H1 (cell line): ENCODE data around the gene GRM7. TPM values are rescaled to one million over a fixed set of nuclear protein-coding genes. Genes with fewer than 3 reads are reported as not detected.

Experiments
- KDM1A ChIP-seq: fragments of 200-600, 300-600 bp; sonication (generic); IDR thresholded peaks from 2 replicates; pipeline ENCODE4 v1.7.1; 2016; ENCODE audit warnings: mild to moderate bottlenecking, low read length, borderline replicate concordance
- MAFK ChIP-seq: IDR thresholded peaks from 2 replicates; pipeline ENCODE4 v1.6.1; 2012; ENCODE audit warnings: low read depth, mild to moderate bottlenecking, improper control_type of control experiment, low read length
- RFX5 ChIP-seq: IDR thresholded peaks from 2 replicates; pipeline ENCODE4 v1.6.1; 2011; ENCODE audit warnings: low read depth, low read length, improper control_type of control experiment, borderline replicate concordance
- SIRT6 ChIP-seq: IDR thresholded peaks from one replicate; pipeline ENCODE4 v1.7.1; 2012; ENCODE audit warnings: low read length, inconsistent platforms
- TBP ChIP-seq: IDR thresholded peaks from 2 replicates; pipeline ENCODE4 v1.6.1; 2011; ENCODE audit warnings: low read depth, low read length, improper control_type of control experiment
- polyA plus RNA-seq, 7 experiments: library from polyadenylated mRNA; depleted of rRNA in 3 of 7; stranded (reverse) in 5 of 7; unstranded in 2 of 7; fragments of >200 nt in 5 of 7; fragments of 200-250 nt in 2 of 7; gene quantifications; 1 replicate in 5 of 7; 2 replicates in 1 of 7; 4 replicates in 1 of 7; pipeline versions ENCODE4 v1.2.1 to v1.2.3, GENCODE V29; 2011 to 2013; ENCODE audit warnings: missing spikeins in 2 of 7, mixed read lengths in 2 of 7
- total RNA-seq: library from RNA; stranded (reverse); fragmentation: NEBNext Ultra II Directional; extraction: Animal tissue kit (Norgen Biotek cat#: 25700); gene quantifications from 2 replicates; pipeline ENCODE4 v1.2.1, GENCODE V29; 2021
- TF ChIP-seq, protein P1 (sequence below): fragments of 300-600 bp; sonication (generic); IDR thresholded peaks from 2 replicates; pipeline ENCODE4 v1.7.1; 2012; ENCODE audit warnings: low read length, moderate library complexity, mild to moderate bottlenecking, inconsistent platforms; ENCODE audit not compliant: insufficient replicate concordance
- TF ChIP-seq, protein P2 (sequence below): IDR thresholded peaks from 2 replicates; pipeline ENCODE4 v1.6.1; 2012; ENCODE audit warnings: low read length, inconsistent platforms

Gene GRM7
- total and polyA plus RNA-seq, 2 of the 8 experiments (the other 6 are each of a cell fraction or from before 2014, with no cell fraction given): 0.17 to 0.24 TPM

DNA sequence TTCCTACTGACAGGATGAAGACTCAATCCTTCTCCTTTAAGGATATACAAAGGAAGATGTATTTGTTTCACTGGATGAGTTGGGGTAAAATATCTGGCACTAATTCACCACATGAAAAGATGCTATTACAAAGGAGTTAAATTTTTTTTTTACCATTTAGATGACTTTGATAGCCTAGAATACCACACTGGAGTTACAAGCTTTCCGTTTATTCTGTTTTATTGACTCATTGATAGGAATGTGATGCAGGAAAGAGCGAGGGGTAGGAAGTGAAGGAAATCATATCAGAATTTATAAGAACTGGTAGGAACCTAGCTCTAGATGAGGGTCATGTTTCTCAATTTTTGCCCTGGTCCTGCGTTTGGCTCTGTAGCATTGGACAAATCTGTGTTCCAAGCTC is 427.2 kb downstream of the GRM7 start (continued):
- TF ChIP-seq, protein P1, sequence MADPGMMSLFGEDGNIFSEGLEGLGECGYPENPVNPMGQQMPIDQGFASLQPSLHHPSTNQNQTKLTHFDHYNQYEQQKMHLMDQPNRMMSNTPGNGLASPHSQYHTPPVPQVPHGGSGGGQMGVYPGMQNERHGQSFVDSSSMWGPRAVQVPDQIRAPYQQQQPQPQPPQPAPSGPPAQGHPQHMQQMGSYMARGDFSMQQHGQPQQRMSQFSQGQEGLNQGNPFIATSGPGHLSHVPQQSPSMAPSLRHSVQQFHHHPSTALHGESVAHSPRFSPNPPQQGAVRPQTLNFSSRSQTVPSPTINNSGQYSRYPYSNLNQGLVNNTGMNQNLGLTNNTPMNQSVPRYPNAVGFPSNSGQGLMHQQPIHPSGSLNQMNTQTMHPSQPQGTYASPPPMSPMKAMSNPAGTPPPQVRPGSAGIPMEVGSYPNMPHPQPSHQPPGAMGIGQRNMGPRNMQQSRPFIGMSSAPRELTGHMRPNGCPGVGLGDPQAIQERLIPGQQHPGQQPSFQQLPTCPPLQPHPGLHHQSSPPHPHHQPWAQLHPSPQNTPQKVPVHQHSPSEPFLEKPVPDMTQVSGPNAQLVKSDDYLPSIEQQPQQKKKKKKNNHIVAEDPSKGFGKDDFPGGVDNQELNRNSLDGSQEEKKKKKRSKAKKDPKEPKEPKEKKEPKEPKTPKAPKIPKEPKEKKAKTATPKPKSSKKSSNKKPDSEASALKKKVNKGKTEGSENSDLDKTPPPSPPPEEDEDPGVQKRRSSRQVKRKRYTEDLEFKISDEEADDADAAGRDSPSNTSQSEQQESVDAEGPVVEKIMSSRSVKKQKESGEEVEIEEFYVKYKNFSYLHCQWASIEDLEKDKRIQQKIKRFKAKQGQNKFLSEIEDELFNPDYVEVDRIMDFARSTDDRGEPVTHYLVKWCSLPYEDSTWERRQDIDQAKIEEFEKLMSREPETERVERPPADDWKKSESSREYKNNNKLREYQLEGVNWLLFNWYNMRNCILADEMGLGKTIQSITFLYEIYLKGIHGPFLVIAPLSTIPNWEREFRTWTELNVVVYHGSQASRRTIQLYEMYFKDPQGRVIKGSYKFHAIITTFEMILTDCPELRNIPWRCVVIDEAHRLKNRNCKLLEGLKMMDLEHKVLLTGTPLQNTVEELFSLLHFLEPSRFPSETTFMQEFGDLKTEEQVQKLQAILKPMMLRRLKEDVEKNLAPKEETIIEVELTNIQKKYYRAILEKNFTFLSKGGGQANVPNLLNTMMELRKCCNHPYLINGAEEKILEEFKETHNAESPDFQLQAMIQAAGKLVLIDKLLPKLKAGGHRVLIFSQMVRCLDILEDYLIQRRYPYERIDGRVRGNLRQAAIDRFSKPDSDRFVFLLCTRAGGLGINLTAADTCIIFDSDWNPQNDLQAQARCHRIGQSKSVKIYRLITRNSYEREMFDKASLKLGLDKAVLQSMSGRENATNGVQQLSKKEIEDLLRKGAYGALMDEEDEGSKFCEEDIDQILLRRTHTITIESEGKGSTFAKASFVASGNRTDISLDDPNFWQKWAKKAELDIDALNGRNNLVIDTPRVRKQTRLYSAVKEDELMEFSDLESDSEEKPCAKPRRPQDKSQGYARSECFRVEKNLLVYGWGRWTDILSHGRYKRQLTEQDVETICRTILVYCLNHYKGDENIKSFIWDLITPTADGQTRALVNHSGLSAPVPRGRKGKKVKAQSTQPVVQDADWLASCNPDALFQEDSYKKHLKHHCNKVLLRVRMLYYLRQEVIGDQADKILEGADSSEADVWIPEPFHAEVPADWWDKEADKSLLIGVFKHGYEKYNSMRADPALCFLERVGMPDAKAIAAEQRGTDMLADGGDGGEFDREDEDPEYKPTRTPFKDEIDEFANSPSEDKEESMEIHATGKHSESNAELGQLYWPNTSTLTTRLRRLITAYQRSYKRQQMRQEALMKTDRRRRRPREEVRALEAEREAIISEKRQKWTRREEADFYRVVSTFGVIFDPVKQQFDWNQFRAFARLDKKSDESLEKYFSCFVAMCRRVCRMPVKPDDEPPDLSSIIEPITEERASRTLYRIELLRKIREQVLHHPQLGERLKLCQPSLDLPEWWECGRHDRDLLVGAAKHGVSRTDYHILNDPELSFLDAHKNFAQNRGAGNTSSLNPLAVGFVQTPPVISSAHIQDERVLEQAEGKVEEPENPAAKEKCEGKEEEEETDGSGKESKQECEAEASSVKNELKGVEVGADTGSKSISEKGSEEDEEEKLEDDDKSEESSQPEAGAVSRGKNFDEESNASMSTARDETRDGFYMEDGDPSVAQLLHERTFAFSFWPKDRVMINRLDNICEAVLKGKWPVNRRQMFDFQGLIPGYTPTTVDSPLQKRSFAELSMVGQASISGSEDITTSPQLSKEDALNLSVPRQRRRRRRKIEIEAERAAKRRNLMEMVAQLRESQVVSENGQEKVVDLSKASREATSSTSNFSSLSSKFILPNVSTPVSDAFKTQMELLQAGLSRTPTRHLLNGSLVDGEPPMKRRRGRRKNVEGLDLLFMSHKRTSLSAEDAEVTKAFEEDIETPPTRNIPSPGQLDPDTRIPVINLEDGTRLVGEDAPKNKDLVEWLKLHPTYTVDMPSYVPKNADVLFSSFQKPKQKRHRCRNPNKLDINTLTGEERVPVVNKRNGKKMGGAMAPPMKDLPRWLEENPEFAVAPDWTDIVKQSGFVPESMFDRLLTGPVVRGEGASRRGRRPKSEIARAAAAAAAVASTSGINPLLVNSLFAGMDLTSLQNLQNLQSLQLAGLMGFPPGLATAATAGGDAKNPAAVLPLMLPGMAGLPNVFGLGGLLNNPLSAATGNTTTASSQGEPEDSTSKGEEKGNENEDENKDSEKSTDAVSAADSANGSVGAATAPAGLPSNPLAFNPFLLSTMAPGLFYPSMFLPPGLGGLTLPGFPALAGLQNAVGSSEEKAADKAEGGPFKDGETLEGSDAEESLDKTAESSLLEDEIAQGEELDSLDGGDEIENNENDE: no peak
- TF ChIP-seq SIRT6 (no peak), MAFK (no peak), TBP (no peak), RFX5 (no peak), KDM1A (no peak)
- TF ChIP-seq, protein P2, sequence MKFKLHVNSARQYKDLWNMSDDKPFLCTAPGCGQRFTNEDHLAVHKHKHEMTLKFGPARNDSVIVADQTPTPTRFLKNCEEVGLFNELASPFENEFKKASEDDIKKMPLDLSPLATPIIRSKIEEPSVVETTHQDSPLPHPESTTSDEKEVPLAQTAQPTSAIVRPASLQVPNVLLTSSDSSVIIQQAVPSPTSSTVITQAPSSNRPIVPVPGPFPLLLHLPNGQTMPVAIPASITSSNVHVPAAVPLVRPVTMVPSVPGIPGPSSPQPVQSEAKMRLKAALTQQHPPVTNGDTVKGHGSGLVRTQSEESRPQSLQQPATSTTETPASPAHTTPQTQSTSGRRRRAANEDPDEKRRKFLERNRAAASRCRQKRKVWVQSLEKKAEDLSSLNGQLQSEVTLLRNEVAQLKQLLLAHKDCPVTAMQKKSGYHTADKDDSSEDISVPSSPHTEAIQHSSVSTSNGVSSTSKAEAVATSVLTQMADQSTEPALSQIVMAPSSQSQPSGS: no peak
